Measurements from ENCODE around the gene BRD7. TPM values are rescaled to one million over a fixed set of nuclear protein-coding genes. Genes with fewer than 3 reads are reported as not detected.

BRD7 gene
- total RNA-seq, 1 donor from 2014 or later: 32.4 TPM

DNA sequence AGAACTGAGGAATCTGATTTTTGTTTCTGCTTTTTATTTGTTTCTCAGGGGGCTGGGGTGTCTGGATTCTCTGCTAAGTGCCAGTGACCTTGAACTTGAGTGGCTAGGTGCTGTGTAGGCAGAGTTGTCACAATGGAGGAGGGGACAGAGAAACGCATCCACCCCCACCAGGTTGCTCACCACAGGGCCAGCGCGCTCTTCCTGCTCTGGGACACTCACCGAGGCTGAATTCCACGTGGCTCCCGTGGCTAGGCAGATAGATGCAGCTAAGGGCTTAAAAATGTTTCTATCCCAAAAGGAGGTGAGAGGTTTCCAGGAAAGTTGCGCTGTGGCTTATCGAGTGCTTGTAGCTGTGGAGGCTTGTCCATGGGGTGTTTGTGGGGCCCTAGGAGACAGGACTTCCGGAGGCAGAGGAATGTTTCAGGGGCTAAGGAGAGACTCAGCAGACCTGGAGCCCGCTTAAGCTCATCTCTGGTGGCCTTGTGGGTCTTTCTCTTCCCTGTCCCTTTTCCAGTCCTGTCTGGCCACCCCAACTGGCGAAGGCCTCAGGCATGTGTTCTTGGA lies 65.7 kb downstream of the BRD7 start:
- DNase-seq: no peak

DNA sequence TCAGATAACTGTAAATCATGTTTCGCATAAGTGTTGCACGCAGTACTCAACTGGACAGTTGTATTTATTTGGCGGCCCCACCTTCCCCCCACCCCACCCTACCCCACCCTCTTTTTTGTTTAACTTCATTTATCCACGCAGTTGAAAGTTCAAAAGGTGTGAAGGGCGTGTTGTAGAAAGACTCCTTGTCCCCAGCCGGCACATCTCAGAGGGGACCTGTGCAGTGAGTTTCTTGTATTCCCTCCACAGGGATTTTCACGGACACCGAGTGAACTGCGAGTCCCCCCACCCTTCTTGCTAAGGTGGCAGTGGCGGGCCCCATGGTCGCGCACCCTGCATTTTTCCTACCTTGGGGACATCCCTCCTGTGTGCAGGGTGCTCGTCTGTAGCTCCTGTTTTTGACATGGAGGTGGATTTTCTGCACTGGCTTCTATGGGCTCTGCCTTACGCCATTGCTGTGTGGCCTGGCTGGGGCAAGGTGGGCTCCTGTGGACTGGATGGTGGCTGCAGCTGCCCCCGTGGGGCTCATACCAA lies 66.2 kb downstream of the BRD7 start:
- DNase-seq: no peak

DNA sequence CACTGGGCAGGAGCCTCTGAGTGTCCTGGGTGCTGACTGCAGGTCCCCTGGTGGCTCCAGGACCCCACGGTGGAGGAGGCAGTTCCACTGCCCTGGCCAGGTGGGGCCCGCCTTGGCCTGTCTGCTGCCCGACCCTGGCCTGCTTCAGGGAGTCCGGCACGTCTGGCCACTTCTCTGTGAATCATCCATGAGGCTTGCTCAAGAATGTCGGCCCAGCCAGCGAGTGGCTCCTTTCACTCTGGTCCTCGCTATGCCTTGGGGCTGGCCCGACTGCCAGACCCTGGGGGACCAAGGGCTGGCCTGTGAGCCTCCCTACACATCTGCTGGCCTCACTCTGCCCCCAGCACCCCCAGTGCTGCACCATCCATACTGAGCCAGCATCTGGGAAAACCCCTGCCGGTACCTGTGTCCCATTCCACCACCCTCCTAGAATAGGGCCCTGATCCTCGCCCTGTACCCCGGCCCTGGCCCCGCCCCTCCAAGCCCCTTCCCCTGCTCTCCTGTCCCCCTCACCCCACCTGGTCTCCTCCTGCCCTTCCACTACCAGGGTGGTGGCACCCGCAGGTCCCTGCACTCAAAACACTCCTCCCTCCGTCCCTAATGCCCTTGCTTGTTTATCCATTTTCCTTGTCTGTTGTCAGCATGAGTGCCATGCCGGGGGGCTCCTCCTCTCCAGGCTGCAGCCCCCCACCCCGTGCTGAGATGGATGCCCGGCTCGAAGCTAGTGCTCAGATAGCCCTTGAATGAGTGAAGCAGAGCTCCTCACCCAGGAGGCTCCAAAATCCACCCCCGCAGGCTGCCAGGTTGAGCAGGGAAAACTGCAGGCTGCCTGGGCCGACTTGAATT lies 66.9 kb downstream of the BRD7 start:
- DNase-seq: no peak

DNA sequence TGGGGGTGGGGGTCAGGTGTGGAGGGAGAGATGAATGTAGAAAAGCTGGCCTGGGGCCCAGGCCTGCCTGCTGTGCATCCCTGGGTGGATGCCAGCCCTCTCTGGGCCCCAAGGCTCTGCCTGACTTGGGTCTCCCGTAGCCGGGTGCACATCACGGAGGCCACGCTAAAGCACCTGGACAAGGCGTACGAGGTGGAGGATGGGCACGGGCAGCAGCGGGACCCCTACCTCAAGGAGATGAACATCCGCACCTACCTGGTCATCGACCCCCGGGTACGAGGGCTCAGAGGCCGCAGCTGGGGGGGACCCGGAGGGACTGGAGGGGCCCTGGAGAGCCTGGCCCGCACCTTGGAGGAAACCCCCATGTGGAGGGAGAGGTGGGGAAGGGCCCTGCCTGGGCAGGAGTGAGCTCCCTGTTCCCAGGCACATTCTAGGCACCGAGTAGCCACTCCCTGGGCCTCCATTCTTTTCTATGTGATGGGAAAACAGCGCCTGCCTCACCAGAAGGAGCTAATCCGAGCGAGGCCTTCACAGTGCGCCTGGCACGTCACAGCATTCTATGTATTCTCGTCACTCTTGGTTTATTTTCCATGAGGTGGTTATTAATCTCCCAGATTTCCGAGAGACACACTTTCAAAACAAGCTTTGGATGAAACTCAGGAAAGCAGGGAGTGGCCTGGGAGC lies 67.7 kb downstream of the BRD7 start:
- no peak for DNase-seq

DNA sequence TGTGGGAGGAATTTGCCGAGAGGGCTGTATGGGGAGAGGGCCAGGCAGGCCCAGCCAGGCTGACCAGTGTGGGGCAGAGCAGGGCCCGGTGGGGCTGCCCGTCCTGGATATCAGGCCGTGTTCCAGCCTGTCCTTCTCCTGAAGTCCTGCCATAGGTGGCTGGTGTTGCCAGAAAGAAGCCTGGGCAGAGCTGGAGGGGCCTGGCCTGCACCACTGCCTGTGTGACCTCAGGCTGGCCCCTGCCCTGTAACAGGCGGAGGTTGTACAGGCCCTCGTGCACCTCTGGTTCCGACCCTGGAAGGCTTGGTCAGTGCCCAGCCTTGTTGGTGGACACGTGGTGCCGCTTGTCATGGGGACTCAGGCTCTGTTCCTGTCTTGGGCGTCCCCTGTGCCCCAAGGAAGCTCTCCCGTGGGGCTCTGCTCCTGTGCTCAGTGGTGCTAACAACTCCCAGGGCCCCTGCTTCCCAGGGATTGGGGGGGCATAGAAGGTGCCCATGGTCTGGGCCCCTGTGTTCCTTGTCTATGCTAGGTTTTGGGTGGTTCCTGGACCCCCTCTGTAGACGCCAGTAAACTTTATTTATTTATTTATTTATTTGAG lies 69.2 kb downstream of the BRD7 start:
- DNase-seq: no peak

DNA sequence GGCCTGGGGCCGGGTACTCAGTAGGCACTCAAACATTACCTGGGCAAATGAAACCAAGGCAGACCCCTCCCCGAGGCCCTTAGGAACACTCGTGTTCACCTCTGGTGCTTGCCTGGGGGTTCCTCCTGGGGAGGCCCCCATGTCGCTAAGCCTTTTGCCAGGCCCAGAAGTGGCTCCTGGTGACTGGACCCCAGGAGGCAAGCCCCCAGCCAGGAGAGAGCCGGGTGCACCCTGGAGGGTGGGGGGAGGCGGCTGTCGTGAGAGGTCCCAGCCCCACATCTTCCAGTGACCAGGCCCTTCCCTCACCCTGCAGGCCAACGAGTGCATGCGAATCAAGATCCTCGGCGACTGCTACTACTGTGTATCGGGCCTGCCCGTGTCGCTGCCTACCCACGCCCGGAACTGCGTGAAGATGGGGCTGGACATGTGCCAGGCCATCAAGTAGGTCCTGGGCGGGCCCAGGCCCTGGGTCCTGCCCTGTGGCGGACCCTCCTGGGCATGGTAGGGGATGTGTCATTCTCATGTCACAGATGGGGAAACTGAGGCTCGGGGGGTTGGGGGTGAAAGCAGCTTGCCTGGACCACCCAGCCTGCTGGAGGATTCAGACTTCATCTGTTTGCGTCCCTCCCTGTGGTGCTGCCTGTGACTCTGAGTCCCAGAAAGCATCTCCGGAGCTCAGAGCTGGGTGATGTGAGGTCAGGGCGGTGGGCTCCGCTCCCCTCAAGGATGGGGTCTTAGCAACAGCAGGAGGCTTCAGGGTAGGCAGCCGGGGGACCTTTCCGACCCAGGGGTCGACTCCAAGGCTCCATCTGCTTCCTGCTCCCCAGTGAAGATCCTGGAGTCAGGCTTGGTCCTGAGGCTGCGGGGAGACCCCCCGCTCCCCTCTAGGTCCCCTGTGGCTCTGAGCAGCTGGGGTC lies 69.9 kb downstream of the BRD7 start:
- DNase-seq: no peak

GRCh38 chr16:50298075-50298460 lies 70.7 kb downstream of the BRD7 start:
- no peak for DNase-seq

DNA sequence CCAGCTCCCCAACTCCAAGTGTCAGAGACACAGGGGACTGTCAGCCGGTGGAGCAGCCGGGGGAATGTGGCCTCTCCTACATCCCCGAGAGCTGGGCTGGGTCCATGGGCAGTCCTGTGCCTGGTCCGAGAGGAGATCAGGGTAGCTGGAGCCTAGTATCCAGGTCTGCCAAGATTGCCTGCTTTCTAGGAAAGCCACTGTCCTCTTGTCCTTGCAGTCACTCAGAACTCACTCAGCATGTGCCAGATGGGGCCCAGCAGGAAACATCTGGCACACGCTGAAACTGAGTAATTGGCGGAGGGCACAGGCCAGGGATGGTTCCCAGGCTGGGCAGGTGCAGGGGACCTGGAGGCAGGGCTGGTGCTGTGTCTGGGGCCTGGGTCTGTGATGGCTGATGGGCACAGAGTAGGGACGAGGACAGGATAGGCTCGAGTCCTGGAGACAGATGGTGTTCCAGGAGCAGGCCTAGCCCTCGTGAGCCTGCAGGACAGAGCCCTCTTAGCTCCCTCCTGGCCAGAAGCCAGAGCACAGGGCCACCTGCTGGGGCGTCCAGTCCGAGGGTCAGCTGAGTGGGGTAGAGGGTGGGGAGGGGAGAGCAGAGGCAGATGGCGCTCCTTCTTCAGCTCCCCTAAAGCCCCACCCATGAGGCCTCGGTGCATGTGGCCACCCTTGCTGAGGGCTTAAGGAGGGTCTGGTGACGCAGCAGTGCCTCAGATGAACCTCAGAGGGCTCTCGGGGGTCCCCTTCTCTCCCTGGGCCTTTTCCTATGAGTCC lies 71.3 kb downstream of the BRD7 start:
- DNase-seq: no peak

DNA sequence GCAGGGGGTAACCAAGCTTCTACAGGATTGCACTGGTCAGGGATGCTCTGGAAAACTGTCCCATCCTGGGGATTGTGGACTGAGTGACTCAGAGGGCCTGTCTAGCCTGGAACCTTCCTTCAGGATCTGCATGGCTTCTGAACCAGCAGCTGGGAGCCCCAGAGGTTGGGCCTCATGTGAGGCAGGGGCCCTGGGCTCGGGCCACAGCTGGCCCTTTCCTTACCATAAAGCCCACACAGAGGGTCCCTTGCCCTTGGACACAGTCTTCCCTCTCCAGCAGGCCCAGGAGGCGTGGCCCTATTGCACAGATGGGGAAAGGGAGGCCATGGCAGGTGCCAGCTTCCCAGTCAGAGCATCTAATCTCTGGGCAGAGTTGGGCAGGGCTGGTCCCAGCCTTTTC lies 72.0 kb downstream of the BRD7 start:
- no peak for DNase-seq

DNA sequence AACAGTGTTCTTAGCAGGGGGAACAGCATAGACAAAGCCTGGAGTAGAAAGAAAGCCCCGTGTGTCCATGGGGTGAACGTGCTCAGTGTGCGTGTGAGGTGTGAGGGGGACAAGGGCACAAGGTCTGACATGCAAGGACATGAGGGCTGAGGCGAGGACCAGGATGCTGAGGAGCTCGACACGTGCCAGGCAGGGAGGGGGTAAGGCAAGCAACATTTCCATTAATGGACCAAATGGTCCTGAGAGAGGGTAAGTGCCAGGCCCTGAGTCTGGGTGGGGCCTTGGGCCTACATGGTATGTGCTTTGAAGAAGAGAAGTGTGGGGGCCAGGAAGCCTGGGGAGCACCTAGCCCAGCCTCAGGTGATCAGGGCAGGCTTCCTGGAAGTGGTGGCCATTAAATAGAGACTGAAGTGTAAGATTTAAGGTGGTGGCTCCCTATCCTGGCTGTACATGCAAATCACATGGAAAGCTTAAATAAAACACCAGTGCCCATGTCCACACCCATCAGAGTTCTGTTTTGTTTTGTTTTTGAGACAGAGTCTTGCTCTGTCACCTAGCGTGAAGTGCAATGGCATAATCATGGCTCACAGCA lies 73.2 kb downstream of the BRD7 start:
- DNase-seq: no peak

GRCh38 chr16:50294955-50295354 lies 73.8 kb downstream of the BRD7 start:
- DNase-seq: no peak

DNA sequence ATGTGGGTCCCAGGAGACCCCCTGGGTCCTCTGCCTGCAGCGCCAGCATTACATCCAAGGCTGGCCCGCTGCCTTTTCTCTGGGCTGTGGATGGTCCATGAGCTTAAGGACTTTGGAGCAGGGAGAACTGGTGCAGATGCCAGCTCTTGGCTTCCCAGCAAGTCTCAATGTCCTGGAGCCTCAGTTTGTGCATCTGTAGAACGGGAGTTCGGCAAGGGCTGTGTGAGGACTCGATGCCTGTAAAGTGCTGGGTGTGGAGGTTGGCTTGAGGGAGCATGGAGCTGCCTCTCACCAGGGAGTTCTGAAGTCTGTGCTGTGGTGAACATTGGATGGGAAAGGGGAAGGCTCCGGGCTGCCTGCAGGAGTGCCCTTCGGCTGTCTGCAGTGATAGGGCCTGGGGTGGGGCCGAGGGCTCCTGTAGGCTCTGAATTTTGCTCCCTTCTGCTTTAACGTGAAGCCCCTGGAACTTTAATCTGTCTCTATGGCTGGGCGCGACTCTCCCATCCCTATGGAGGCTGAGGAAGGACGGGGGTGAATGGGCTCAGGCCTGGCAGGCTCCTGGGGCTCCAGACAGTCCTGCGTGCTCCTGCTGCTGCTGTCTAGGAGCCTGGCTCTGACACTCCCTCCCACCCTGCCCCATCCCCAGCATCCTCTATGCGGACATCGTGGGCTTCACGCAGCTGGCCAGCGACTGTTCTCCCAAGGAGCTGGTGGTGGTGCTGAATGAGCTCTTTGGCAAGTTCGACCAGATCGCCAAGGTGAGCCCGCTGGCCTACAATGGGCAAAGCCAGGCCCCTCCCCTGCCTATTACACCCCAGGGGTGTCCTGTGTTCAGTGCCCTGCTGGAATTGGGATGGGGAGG lies 74.6 kb downstream of the BRD7 start:
- DNase-seq: no peak

GRCh38 chr16:50293041-50293783 lies 75.6 kb downstream of the BRD7 start:
- no peak for DNase-seq

- no peak for DNase-seq
Measured at GRCh38 chr16:50292566-50292948, 76.2 kb downstream of the BRD7 start.

DNA sequence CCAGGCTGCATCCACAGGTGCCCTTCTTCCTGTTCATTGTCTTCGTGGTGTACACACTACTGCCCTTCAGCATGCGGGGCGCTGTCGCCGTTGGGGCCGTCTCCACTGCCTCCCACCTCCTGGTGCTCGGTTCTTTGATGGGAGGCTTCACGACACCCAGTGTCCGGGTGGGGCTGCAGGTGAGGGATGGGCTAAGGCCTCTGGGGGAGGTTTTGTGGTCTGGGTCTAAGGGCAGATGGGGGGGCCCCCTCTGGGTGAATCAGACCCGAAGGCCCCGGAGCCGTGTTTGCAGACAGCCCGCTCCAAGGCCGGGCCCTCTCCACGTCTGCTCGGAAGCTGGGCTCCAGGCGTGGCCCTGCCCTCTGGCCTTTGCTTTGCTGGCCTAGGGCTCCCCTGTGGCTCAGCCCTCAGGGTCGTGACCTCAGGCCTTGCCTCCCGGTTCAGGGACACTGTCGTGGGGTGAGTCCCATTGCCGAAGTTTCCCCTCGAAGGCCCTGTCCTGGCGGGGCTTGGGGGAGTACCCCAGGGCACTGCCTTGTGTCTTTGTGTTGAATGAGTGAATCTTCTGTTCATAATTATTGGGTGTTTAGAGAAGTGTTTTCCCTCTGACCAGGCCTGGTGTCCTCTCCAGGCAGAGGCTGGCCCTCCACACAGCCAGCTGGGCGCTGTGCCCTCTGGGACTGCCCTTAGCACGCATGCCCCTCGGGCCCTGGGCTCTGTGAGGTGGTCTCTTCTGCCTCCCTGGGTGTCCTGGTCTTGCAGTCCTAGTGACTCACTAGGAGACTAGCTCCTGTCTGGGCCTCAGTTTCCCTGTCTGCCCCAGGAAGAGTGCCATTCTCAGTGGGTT lies 76.8 kb downstream of the BRD7 start:
- DNase-seq: no peak

DNA sequence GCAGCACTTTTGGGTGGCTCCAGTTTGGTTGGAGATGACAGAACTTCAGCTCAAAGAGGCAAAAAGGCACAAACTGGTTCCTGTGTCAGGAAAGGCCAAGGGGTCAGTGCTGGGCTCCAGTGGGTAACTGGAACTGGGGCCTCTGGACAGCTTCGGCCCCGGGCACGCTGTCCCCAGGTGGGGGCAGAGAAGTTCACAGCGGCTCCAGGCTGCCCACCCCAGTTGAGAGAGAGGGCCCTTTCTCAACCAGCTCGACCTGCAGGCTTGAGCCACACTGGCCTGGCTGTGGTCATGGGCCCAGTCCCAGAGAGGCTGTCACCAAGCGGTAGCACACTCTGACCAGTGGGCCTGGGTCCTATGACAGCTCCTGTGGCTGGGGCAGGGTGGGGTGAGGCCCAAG lies 77.9 kb downstream of the BRD7 start:
- no peak for DNase-seq

GRCh38 chr16:50289950-50290764 lies 78.6 kb downstream of the BRD7 start:
- no peak for DNase-seq

All from occipital lobe (tissue), 2 donors.